SU-DHL-6 (cell line): Measurements from ENCODE around the gene HYPK.
A peak's percentile ranks its signal among the peaks of the same experiment; 100 is the strongest.

Experiments
- H2AFZ ChIP-seq: fragments of 200-600 bp; sonication (generic); 2 replicates; pipeline ENCODE4 v1.6.1; 2014; ENCODE audit warnings: low read depth, mild to moderate bottlenecking, moderate library complexity, mixed read lengths, antibody characterized with exemption, low read length; ENCODE audit not compliant: severe bottlenecking
- H3F3A ChIP-seq: fragments of 200-600 bp; shearing (Covaris generic); 2 replicates; pipeline ENCODE4 v1.6.0; 2016; ENCODE audit warnings: antibody characterized with exemption, mild to moderate bottlenecking; ENCODE audit not compliant: insufficient read depth
- H3K27ac ChIP-seq: fragments of 200-600 bp; sonication (generic); 2 replicates; pipeline ENCODE4 v1.5.1; 2016; ENCODE audit warnings: low read depth, mild to moderate bottlenecking, low read length, moderate library complexity, mixed read lengths
- H3K27me3 ChIP-seq: fragments of 200-600 bp; sonication (generic), shearing (Covaris generic); 2 replicates; pipeline ENCODE4 v1.6.0; 2014; ENCODE audit warnings: mild to moderate bottlenecking, low read length
- H3K36me3 ChIP-seq: fragments of 200-600 bp; sonication (generic); 2 replicates; pipeline ENCODE4 v1.6.1; 2014; ENCODE audit warnings: mild to moderate bottlenecking, low read length, mixed read lengths
- H3K4me2 ChIP-seq: fragments of 300-600, 200-600 bp; shearing (Covaris generic), sonication (generic); 2 replicates; pipeline ENCODE4 v1.6.0; 2014; ENCODE audit warnings: low read length, low read depth, mild to moderate bottlenecking; ENCODE audit not compliant: poor library complexity, severe bottlenecking
- H3K4me3 ChIP-seq: fragments of 200-600 bp; sonication (generic); 2 replicates; pipeline ENCODE4 v1.5.1; 2014; ENCODE audit warnings: antibody characterized with exemption, low read length, mild to moderate bottlenecking, mixed read lengths; ENCODE audit not compliant: insufficient read depth, poor library complexity, severe bottlenecking
- H3K79me2 ChIP-seq: fragments of 200-600 bp; sonication (generic); 2 replicates; pipeline ENCODE4 v1.6.1; 2014; ENCODE audit warnings: mild to moderate bottlenecking, low read length, moderate library complexity; ENCODE audit not compliant: insufficient read depth
- H3K9ac ChIP-seq: fragments of 200-600 bp; sonication (generic); 2 replicates; pipeline ENCODE4 v1.7.0; 2014; ENCODE audit warnings: mild to moderate bottlenecking, low read length
- H3K9me2 ChIP-seq: fragments of 200-600 bp; sonication (generic); replicated peaks from 2 replicates; pipeline ENCODE4 v1.6.1; 2014; ENCODE audit warnings: low read length; ENCODE audit not compliant: insufficient read depth
- H3K9me3 ChIP-seq: fragments of 200-600 bp; sonication (generic); 2 replicates; pipeline ENCODE4 v1.6.1; 2014; ENCODE audit warnings: low read length, mixed read lengths; ENCODE audit not compliant: insufficient read depth
- H4K20me1 ChIP-seq: fragments of 200-600 bp; sonication (generic); 2 replicates; pipeline ENCODE4 v1.6.1; 2014; ENCODE audit warnings: low read depth, mild to moderate bottlenecking, antibody characterized with exemption, low read length, moderate library complexity, mixed read lengths
- EZH2phosphoT487 ChIP-seq: fragments of 200-600 bp; sonication (generic), shearing (Covaris generic); conservative IDR thresholded peaks from 2 replicates; pipeline ENCODE4 v1.6.1; 2018; ENCODE audit warnings: mild to moderate bottlenecking, antibody characterized with exemption, low read length, moderate library complexity, mixed read lengths
- TF ChIP-seq, protein P1 (sequence below): fragments of 200-600 bp; sonication (generic); IDR thresholded peaks from one replicate; pipeline ENCODE4 v1.5.1; 2017; ENCODE audit warnings: antibody characterized with exemption, mild to moderate bottlenecking, low read length, moderate library complexity; ENCODE audit not compliant: insufficient read depth, poor library complexity, severe bottlenecking

The HYPK gene

DNA sequence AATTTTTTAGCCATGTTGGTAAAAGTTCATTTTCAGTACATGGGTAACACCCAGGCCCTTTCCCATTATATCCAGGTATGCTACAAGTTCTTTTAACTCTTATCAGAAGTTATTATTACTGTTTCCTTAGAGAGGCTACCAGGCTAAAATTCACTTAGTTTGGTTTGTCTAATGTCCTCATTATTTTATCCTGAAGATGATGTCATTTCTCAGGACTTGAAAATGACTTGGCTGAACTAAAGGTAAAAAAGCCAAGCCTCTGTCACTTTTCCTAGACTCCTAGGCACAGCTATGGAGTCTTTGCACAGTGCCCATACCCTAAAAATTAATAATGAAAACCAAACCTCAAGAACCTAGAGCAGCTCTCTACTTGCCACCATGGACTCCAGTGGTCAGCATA, 27.8 kb upstream of the HYPK start:
- Histone ChIP-seq H3K4me3 (no peak overlapping the region), H3K27ac (peak overlapping the region; percentile 61)

DNA sequence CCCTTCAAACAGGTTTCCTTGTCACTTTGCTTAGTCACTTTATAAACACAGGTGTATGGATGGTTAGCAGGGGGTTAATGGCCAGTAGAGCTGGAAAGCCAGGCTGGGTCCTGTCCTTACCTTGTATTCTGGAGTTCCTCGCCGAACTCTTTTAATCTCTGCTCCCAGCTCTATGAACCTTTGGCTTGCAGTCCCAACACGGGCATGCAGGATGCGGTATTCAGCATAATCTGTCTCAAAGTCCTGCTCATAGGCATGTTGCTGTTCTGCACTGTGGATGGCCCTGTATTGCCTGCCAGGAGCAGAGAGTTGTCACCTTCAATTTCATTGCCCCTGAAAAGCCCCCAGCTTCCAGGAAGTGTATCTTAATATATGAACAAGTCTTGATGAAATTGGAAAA, 26.3 kb upstream of the HYPK start:
- 0 out of 2 replicates have a peak, but pooled peaks cover 2% of the 10 kb centered on the region for H4K20me1 ChIP-seq
- H2AFZ ChIP-seq = no peak overlapping the region
- H3K27me3 ChIP-seq = no peaks in the 10 kb centered on the region
- TF ChIP-seq, protein P1, sequence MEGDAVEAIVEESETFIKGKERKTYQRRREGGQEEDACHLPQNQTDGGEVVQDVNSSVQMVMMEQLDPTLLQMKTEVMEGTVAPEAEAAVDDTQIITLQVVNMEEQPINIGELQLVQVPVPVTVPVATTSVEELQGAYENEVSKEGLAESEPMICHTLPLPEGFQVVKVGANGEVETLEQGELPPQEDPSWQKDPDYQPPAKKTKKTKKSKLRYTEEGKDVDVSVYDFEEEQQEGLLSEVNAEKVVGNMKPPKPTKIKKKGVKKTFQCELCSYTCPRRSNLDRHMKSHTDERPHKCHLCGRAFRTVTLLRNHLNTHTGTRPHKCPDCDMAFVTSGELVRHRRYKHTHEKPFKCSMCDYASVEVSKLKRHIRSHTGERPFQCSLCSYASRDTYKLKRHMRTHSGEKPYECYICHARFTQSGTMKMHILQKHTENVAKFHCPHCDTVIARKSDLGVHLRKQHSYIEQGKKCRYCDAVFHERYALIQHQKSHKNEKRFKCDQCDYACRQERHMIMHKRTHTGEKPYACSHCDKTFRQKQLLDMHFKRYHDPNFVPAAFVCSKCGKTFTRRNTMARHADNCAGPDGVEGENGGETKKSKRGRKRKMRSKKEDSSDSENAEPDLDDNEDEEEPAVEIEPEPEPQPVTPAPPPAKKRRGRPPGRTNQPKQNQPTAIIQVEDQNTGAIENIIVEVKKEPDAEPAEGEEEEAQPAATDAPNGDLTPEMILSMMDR = no peak
- TF ChIP-seq EZH2phosphoT487 = no peak
- peak overlapping the region; percentile 98 for H3K27ac ChIP-seq
- peaks cover 27% of the 10 kb centered on the region for H3K79me2 ChIP-seq
- H3F3A ChIP-seq = peaks cover 87% of the 10 kb centered on the region
- H3K9me3 ChIP-seq = no peaks in the 10 kb centered on the region
- peak overlapping the region; percentile 100 for H3K4me2 ChIP-seq
- 0 out of 2 replicates have a peak overlapping the region, but pooled peaks have one; percentile 98 for H3K9ac ChIP-seq
- H3K9me2 ChIP-seq = no peaks in the 10 kb centered on the region
- H3K36me3 ChIP-seq = peaks cover 51% of the 10 kb centered on the region
- H3K4me3 ChIP-seq = no peak overlapping the region

More for the DNA sequence above, 27.8 kb upstream of the HYPK start:
- Histone ChIP-seq H3K9me3 (no peaks in the 10 kb centered on the region), H3K4me2 (peak overlapping the region; percentile 12), H3K27me3 (no peaks in the 10 kb centered on the region), H3K9ac (no peak overlapping the region), H2AFZ (no peak overlapping the region), H3K36me3 (peaks cover 57% of the 10 kb centered on the region), H4K20me1 (0 out of 2 replicates have a peak, but pooled peaks cover 2% of the 10 kb centered on the region), H3F3A (peaks cover 95% of the 10 kb centered on the region), H3K9me2 (no peaks in the 10 kb centered on the region), H3K79me2 (peaks cover 22% of the 10 kb centered on the region)
- TF ChIP-seq, protein P1 = no peak
- no peak for TF ChIP-seq EZH2phosphoT487

DNA sequence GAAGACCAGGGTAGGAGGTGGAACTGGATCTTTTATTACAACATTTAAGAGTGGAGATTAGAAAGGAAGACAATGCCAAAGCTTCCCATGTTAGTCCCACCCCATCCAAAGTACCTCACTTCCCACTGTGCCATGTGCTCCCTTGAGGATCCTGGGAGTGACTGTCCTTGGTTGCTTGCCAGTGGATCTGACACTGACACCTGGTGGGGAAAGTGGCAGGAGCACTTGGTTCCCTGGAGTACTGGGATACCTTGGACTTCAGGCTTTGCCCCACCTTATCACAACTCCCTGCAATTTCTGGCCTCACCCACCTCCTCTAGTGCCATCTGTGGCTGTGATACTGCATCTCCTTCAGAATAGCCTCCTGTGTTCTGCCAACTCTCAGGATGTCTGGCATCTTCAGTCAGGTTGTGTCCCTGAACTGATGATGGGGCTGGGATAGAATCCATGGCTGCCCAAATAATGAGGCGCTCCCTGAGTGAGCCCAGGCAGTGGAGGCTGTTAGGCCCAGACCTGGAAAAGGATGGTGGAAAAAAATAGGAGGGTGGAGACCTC, 24.9 kb upstream of the HYPK start:
- Histone ChIP-seq H3K36me3 (peaks cover 40% of the 10 kb centered on the region), H2AFZ (no peak overlapping the region), H3K9me3 (no peaks in the 10 kb centered on the region), H3K9me2 (no peaks in the 10 kb centered on the region), H3K9ac (peak overlapping the region; percentile 98), H3F3A (peaks cover 83% of the 10 kb centered on the region), H3K27me3 (no peaks in the 10 kb centered on the region), H3K27ac (peak overlapping the region; percentile 98), H4K20me1 (0 out of 2 replicates have a peak, but pooled peaks cover 2% of the 10 kb centered on the region), H3K79me2 (peaks cover 27% of the 10 kb centered on the region), H3K4me3 (peak overlapping the region; percentile 76), H3K4me2 (peak overlapping the region; percentile 100)
- TF ChIP-seq, protein P1 = no peak
- TF ChIP-seq EZH2phosphoT487 = no peak
